ENCODE measurements around the gene UBE2L3.

DNA sequence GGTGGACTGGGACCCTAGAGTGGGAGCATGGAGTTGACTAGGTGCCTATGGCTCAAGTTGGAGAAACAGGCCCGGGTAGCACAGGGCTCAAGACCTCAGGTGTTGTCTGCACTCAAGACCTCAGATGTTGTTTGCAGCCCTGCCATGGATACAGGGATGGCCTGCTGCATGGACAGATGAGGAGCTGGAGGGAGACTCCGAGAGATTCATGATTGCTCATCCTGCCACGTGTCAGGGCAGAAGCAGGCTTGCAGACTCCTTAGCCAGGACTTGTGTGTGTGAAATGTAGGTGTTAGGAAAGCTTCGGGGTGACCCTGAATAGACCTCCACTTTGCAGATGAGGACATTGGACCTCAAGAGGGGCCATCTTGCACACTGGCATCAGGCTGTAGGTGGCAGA lies 66.0 kb downstream of the UBE2L3 start:
- TF ChIP-seq POLR2A (IDR thresholded peaks at IDR 0.05) (no peak), EP300 (IDR thresholded peaks at IDR 0.05) (no peak), POLR2AphosphoS5 (IDR thresholded peaks at IDR 0.05) (no peak)
- TF ChIP-seq, protein P1, sequence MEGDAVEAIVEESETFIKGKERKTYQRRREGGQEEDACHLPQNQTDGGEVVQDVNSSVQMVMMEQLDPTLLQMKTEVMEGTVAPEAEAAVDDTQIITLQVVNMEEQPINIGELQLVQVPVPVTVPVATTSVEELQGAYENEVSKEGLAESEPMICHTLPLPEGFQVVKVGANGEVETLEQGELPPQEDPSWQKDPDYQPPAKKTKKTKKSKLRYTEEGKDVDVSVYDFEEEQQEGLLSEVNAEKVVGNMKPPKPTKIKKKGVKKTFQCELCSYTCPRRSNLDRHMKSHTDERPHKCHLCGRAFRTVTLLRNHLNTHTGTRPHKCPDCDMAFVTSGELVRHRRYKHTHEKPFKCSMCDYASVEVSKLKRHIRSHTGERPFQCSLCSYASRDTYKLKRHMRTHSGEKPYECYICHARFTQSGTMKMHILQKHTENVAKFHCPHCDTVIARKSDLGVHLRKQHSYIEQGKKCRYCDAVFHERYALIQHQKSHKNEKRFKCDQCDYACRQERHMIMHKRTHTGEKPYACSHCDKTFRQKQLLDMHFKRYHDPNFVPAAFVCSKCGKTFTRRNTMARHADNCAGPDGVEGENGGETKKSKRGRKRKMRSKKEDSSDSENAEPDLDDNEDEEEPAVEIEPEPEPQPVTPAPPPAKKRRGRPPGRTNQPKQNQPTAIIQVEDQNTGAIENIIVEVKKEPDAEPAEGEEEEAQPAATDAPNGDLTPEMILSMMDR (IDR thresholded peaks at IDR 0.05), result no peak

Data from sigmoid colon (tissue), 4 donors.